ENCODE results near the gene APOBEC2.
"Not testable (repeated sequence)": the region's sequence is repeated elsewhere in the genome, so short reads cannot be mapped to it uniquely, and the experiment has no call there.

The APOBEC2 gene

DNA sequence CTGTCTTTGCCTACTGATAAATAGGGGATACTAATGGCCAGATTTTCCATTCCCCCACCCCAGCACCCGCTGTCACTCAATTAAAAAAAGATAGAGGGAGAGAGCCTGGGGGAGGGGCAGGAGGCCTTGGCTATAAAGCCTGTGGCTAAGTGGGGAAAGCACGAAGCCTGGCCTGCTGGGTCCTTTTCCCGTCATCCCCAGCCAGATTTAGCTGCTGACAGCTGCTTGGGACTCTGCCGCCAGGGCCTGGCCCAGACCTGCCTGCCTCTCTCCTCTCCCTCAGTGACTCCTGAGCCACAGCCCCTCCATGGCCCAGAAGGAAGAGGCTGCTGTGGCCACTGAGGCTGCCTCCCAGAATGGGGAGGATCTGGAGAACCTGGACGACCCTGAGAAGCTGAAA, at the start of gene APOBEC2:
Gene APOBEC2 (plus strand): TSS at position 162 of the 400 bp plus-strand sequence. CDS start 146 bp downstream, at position 308.
- DNase-seq = no peak

DNA sequence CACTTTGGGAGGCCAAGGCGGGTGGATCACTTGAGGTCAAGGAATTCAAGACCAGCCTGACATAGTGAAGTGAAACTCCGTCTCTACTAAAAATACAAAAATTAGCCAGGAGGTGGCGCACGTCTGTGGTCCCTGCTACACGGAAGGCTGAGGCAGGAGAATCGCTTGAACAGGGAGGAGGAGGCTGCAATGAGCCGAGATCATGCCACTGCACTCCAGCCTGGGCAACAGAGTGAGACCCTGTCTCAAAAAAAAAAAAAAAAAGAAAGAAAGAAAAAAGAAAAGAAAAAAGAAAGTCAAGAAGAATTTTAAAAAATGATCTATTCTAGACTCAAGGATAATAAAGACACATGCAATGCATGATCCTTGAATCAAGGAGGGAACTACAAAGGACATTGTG, 46.8 kb upstream of the APOBEC2 start:
- peak; percentile 47 for DNase-seq

DNA sequence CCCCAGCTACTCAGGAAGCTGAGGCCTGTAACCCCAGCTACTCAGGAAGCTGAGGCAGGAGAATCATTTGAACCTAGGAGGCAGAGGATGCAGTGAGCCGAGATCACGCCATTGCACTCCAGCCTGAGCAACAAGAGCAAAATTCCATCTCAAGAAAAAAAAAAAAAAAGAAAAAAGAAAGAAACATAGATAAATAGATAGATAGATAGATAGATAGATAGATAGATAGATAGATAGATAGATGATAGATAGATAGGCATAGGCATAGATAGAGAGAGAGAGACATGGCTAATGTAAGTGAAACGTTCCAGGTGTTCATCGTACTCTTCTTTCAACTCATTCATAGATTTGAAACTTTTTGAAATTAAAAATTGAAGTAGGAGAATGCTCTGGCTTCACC, 46.0 kb upstream of the APOBEC2 start:
- not testable (repeated sequence) for DNase-seq

DNA sequence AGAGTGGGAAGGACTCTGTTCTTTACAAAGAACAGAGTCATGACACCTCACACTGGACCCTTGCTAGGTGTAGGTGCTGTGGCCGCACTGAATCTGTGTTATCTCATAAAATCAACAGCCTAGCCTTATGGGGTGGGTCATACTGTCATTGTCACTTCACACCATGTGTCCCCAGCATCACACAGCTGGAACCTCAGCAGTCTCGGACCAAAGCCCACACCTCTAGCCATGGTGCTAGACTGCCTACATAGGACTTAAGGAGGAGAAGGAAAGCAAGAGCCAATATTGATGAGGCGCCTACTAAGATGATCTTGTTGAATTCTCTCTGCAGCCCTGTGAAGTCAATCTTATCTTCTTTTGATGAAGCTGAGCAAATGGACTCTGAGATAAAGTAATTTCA, 45.0 kb upstream of the APOBEC2 start:
- no peak for DNase-seq

DNA sequence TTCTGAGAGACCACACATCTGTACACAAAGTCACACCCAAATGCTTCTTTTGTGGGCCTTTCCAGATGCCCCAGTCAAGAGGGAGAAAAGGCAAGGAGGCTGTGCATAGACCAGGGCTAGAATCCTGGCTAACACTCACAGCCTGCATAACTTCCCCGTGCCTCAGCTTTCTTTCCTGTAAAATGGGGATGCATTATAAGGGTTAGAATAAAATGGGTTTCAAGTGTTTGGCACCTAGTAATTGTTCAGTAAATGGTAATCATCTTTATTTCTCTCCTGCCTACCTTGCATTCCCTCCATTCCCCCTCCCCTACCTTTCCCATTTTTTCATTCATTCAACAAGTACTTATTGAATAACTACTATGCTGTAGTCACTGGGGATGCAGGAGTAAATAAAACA, 43.3 kb upstream of the APOBEC2 start:
- no peak for DNase-seq

DNA sequence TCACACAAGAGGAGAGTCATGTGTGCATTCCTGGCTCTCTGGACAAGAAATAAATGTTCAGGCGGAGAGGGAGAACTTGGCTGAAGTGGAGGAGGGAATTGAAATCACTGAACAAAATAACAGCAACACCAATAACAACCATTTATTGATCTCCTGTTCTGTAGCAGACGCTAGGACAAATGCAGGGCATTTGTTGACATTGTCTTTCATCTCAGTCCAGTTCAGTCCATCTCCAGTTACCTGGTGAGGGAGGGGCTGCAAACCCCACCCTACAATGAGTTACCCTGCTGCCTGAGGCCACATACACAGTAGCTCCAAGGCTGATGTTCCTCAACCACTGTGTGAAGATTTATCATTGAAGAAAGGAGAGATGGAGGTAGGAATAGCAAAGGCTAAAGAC, 41.3 kb upstream of the APOBEC2 start:
- DNase-seq = no peak

DNA sequence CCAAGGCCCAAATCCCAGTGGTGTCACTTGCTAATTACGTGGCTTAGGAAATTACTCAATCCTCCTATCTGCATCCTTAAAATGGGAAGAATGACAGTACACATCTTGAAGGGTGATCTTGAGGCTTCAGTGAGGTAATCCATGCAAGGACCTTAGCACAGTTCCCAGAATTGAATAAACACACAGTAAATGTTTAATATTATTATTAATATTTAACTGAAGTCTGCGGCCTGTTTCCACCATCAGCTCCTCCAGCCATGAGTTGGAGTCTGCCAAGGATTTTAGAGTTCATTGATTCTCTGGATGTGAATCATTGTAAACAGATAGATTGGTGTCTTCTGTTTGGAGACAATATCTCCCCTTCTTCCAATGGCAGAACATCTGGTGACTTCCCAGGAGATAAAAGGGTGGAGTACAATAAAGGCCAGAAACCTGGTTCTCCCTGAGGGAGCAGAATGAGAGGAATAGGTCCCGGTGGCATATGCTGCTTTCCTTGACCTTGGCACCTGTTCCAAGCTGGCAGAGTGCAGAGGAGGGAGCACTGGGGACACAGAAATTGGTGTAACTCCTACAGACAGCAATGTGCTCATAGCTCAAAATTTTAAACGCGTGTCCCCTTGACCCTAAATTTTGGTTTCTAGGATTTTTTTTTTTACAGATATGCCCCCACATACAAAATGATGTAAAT, 39.4 kb upstream of the APOBEC2 start:
- DNase-seq = no peak

DNA sequence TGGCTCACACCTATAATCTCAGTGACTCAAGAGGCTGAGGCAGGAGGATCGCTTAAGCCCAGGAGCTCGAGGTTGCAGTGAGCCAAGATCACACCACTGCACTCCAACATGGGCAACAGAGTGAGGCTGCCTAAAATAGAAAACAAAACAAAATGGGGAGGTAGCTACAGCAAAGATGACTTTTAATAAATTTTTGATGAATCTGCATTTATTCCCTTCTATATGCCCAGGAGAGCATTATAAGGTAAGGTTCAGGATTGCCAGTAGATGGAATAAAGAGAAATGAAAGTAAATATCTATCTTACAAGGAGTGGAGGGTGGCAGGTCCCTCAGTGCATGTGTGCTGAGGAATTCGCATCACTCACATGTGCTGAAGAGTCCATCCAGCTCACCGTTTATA, 38.2 kb upstream of the APOBEC2 start:
- DNase-seq = no peak

DNA sequence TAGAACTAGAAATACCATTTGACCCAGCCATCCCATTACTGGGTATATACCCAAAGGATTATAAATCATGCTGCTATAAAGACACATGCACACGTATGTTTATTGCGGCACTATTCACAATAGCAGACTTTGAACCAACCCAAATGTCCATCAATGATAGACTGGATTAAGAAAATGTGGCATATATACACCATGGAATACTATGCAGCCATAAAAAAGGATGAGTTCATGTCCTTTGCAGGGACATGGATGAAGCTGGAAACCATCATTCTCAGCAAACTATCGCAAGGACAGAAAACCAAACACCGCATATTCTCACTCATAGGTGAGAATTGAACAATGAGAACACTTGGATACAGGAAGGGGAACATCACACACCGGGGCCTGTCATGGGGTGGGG, 37.1 kb upstream of the APOBEC2 start:
- DNase-seq = not testable (repeated sequence)

DNA sequence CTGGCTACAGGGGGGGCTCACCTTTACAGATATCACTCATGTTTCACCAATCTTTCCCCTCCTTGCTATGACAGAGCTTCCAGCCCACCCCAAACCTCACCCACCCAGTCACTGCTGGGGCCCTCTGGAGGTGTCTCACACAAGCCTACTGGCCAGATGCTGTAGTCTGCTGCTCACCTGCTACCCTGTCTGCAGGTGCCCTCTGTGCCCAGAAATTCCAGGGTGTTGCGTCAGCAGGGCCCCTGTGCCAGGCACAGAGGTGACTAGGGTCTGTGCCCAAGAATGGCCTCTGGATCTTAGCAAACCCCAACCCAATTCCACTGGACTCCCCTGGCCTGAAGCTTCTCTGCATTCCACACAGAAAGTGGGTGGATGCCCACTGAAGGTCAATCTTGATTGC, 35.3 kb upstream of the APOBEC2 start:
- no peak for DNase-seq

DNA sequence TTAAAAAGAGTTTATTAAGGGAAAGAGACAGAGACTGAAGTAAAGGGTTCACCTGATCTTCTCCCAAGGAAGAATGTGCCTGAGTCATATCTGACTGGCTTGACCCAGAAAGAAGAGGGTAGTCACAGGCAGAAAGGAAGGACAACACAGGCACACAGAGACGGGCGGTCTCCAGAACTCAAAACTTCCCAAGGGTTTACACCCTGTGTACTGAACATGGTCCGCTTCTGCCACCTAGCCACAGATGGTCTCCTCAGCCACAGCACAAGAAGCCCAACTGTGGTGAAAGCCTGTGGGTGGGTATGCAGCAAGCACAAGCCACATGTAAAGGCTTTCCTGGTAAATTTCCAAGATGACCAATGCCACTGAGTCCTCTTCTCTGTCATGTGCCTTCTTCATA, 31.2 kb upstream of the APOBEC2 start:
- no peak for DNase-seq

DNA sequence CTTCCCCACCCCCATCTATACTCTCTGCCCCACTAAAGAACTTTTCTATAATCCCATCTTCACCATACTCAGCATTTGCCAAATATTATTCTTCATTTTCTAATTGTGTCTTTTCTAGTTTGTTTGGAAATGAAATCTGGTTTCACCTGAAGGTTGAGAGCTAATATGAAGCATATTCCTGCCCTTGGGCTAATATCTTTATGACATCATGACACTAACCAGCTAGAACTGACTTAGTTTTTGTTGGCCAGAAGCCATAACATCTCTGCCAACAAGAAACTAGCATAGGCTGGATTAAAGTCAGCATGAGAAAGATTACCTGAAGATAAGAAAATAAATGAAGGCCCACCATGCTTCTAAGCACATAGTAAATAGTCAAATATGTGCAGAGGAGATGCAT, 30.7 kb upstream of the APOBEC2 start:
- no peak for DNase-seq

DNA sequence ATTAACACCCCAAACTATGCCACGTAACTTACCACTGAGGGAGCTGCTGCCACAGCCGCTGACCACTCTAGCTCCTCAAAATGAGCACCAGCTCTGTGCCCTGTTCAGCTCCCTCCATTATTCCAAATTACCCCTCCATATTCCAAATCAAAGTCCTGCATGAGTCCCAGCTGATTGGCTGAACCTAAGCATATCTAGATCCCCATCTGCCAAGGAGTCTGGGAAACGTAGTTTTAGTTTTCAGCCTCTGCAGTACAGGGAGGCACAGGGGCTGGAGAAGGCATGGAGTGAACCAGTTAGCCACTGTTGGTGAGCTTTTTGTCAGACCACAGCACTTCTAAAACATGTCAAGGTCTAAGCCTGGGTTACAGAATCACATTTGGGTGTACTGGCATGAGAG, 29.9 kb upstream of the APOBEC2 start:
- DNase-seq = no peak

DNA sequence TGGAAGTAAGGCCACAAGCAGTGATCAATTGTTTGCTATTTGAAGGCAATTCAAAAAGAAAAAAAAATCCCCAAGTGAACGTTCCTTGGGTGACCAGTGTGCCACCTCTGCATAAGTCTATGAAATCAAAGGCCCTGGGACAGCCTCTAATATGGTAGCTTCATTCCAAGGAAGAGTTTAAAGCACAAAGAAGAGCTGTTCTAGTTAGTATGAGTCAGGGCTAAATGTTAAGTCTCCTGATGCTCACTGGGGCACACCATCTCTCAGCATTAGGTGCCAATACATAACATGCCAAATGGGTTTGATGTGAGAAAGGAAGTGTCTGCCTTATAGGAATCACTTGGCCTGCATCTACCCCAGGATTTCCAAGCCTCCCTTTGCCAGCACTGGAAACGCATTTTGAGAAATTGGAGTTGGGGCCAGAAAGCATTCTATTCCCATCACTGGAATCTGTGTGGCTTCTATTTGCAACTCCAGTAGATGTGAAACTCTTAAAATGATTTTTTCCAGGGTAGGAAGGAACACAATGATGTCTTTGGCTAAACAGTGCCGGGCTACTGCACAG, 27.0 kb upstream of the APOBEC2 start:
- DNase-seq = no peak

DNA sequence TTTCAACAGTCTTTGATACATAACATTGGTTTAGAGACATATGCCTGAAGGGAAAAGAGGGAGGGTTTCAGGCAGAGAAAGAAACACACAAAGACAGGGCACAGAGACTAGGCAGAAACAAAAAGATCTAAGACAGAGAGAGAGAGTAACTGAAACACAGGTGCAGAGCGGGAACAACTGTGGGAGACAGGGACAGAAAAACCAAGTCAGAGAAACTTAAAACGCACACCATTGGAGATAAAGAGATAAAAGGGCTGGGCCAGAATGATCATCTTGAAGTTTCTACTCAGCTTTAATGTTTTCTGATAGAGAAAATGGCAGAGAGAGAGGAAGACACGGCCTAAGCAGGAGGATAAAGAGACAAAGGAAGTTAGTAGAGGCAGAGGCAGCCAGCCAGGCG, 25.8 kb upstream of the APOBEC2 start:
- no peak for DNase-seq

DNA sequence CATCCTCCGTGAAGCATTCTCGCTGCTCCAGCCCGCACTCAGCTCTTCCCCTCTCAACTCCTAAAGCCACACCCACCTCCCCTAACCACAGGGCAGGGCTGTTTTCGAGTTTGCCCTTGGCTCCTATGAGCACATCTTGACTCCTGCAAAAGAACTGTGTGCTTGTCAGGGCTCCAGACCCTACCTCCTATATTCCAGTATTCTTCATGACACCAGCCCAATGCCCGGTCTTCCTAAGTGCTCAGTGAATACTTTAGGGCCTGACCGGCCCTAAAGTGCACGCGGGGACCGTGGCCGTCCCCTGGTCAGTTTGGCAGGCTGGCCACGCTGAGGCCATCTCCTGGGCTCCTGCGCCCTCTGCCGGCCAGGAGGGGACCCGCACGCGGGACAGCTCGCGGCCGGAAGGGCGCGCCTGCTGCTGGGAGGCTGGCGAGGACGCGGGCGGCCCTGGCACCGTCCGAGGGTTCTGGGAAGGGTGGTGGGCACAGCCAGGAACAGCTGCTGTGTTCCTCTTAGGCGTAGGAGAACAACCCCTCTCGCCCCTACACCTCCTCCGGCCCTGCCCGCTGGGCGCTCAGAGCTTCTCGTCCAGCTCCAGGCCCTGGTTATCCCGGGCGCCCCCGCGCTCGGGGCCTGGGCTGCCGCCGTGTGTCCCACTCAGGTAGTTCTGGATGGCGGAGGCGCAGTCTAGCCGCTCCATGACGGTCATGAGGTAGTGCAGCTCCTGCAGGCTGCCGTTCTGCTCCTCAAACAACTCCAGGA, 25.0 kb upstream of the APOBEC2 start:
- peak; percentile 80 for DNase-seq

DNA sequence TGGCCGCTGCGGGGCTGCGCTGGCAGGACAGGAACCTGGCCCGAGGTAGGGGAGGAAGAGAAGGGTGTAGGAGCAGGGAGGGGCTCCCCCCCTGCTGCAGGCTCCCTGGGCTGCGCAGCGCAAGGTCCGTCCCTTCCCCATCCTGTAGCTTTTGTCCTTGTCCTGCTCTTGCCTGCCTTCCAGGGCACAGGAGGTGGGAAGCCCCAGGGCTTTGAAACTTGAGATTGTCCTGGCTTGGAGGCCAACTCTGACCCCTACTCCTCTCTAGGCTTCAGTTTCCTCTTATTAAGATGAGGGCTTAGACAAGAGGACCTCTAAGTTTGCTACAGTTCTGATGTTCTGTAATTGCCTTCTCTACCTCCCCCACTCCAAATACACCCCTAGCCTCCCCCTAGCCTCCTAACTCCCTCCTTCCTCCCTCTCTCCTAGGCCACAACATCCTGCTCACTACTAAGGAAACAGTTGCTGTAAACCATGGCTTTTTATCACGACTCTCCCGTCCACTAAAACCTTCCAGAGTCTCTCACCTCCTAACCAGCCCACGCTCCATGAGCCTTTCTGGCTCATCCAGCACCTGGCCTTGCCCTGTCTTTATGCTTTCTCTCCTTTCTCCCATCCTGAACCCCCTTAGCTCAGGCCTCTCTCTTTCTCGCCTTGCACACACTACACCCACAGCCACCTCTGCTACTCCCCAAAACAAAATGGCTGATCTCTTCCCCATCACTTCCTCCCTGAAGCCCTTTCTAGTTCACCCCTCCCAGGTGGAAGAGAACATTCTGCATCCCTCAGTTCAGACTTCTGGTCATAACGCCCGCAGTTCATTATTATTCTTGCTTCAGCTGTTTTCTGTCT, 24.2 kb upstream of the APOBEC2 start:
- DNase-seq = no peak

DNA sequence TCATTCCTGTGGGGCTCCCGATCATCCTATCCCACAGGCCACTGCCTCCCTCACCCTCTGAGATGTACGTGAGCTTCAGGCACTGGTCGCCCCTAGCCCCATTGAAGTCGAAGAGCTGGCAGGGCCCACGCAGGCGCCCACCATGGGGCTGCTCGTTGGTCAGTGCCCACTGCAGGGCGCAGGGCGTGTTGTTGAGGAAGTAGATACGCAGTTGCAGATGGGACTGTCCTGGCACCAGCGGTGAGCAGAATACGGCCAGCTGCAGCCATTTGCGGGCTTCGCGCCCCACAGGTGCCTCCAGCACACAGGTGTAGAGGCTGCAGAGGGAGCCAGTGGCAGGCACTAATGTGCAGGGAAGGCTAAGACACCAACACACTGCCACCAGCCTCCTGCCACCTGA, 20.2 kb upstream of the APOBEC2 start:
- DNase-seq = no peak

DNA sequence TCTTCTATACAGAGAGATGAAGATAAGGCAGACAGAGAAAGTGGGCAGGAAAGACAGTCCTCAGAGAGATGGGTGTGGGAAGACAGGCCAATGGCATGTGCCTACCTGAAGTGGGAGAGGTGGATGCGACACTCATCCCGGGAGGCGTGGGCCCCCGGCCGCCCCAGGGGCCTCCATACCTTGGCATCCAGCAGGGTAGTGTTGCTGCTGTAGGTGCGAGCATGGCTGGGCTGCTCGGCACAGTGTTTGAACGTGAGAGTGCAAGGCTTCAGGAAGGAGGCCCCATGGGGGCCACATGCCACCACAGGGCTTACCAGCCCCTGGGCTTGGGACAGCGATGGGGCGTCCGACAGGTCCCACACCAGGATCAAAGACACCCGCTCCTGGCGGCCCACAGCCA, 19.2 kb upstream of the APOBEC2 start:
- DNase-seq = no peak

DNA sequence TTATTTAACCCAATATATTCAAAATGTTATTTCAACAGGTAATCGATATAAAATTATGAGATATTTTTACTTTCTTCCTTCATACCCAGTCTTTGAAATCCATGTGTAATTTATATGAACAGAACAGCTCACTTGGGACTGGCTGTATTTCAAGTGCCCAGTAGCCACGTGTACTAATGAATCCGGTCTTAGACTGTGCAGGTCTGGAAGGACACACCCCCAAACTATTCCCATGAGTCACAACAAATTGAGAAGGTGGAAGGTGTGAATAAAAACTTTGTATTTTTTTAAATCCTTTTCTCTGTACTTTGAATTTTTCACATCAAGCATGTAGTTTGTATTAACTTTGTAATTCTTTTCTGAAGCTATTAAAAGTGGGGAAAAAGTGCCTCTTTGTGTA, 16.8 kb upstream of the APOBEC2 start:
- no peak for DNase-seq

DNA sequence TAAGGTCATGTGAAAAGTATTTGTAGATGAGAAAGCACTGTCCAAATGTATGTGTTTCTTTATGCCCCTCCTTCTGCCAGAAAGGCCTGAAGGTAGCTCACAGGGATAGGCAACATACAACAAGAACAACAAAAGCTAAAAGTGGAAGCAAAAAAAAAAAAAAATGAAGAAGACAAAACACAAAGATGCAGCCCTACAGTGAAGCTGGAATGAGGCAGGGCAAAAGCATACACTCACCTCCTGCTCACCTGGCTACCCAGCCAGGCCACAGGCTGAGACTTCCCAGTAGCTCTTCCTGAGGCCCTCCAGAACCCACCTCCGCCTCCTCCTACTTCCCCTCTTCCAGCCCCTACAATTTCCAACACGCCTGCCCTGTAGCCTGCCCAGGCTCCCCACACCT, 16.4 kb upstream of the APOBEC2 start:
- no peak for DNase-seq

DNA sequence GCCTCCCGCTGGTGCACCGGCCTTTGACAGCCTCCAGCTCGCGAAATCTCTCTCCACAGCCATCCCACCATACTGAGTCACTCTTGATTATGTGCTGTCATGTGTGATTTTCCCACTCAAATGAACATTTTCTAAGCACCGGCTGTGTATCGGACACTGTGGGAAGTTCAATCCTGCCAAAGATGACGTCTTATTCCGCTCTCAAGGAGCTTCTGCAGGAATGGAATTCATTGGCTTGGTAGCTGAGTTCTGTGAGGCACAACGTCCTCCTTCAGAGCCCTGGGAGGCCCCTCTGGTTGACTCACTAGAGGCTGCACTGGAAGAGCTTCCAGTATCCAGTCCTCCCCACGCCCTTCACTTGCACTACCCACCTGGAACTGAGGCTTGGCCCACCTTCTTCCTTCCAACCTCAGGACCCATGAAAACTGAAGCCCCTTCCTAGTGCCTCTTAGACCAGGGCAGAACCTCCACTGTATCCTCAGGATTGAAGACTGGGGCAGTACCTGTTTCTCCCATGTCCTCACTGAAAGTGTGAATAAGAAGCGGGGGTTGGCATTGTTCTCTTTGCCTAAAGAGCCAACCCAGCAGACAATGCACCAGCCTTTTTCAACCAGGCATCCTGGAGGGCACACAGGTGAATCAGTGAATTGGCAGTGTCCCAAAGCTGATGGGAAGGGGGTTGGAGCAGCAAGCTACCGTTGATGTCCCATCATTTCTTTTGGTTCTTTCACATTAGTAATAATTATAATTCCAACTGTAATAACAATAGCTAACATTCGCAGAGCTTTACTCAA, 15.7 kb upstream of the APOBEC2 start:
- DNase-seq = no peak

DNA sequence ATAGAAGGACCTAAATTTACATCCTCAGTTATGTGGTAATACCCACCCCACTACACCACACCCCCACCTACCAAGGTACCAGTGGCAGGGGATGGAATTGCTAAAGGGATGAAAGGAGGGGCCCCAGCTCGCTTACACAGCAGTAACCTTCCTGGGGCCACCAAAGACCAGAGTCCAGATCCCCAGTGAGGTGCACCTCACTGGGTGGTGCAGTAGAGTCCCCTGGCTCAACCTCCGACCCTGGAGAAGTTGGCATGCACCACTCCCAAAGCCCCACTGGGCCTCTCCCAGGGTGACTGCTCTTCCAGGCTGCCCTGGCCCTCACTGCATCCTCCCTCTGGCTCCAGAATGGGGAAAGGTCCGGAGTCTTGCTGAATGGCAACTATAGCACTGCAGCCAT, 14.8 kb upstream of the APOBEC2 start:
- DNase-seq = no peak

All from activated naive CD4-positive, alpha-beta T cell treated with Interleukin-2 at 50 U/mL for 16 hours (primary cell).